ENCODE data around the gene TNRC6B. TPM values are rescaled to one million over a fixed set of nuclear protein-coding genes. Genes with fewer than 3 reads are reported as not detected.
"Not testable (repeated sequence)": the region's sequence is repeated elsewhere in the genome, so short reads cannot be mapped to it uniquely, and the experiment has no call there.

Gene TNRC6B
- total RNA-seq, 1 donor from 2014 or later = 19.3 TPM

DNA sequence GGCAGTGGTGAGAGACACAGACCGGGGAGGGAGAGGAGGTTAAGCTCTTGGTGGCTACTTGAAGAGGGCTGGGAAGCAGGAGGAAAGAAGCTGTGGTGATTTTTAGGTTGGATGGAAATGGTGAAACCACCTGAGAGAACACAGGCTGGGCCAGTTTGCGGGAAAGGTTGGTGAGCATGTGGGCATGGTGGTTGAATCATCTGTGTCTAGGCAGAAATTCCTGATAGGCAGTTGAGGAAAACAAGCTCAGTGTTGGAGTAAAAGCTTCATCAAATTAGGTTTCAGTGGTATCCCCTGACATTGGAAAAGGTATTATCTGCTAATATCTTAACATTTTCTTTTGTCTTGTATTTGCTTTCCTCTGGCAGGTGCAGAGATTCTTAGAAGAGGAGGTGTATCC, 188.3 kb downstream of the TNRC6B start:
- ATAC-seq = no peak

DNA sequence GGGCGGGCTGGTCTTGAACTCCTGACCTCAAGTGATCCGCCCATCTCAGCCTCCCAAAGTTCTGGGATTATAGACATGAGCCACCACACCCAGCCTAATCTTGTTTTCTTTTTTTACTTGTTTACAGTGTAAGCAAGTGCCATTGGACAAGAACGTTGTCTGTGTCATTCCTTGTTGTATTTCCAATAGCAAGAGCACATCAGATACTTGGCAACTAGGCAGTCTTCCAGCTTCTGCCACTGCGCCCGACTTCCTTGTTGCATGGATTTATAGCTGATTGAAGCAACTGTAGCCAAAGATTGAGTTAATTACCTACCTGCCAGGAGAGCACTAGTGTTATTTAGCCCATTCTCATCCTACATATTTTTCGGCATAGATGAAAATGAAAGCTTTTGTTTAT, 189.6 kb downstream of the TNRC6B start:
- no peak for ATAC-seq

DNA sequence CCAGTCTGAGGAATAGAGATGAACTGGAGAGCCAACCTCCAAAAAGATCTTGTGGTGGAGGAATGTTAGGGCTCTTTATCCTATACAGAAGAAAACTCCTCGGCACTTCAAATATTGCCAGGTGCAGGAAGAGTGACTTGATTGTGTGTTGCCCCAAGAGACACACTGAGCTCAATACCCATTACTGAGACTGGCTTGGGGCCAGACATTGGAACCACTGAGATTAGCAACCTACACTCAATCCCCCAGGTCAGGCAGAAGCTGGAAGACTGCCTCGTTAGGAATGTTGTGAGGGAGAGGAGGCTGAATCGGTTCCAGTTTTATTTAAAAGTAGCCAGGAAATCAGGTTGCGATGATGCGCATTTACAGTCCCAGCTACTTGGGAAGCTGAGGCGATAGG, 190.3 kb downstream of the TNRC6B start:
- no peak for ATAC-seq

DNA sequence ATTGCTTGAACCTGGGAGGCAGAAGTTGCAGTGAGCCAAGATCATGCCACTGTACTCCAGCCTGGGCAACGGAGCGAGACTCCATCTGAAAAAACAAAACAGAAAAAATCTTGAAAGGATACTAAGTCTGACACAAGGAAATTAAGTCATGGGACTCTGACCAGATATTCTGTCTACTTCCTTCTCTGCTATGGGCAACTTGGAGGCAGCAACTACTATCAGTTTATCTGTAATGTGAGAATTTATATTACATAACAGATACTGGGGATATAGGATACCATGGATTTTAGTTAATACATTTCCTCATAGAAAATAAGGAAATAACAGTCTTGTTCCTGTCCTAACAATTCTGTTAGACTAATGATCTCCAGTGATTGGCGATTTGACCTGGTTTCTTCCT, 191.1 kb downstream of the TNRC6B start:
- ATAC-seq = no peak

DNA sequence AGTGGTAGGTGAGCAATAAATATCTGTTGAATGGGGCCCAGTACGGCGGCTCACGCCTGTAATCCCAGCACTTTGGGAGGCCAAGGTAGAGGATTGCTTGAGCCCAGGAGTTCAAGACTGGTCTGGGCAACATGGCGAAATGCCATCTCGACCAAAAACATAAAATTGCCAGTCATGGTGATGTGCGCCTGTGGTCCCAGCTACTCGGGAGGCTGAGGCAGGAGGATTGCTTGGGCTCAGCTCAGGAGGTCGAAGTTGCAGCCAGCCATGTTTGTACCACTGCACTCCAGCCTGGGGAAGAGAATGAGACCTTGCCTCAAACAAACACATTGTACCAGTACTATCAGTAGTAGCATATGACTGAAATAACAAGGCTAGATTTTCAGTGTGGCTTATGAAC, 196.8 kb downstream of the TNRC6B start:
- no peak for ATAC-seq

DNA sequence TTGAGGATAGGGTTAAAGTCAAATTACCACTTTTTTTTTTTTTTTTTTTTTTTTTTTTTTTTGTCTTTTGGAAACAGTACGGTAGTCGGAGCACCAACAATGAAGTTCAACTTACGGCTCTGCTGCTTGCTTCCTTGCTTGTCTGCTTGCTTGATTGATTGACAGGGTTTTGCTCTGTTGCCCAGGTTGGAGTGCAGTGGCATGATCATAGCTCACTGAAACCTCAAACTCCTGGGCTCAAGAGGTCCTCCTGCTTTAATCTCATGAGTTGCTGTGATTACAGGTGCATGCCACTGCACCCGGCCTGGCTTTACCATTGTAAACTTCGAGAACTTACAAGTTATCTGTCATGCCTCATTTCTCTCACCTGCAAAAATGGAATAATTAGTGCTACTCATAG, 198.4 kb downstream of the TNRC6B start:
- ATAC-seq = no peak

DNA sequence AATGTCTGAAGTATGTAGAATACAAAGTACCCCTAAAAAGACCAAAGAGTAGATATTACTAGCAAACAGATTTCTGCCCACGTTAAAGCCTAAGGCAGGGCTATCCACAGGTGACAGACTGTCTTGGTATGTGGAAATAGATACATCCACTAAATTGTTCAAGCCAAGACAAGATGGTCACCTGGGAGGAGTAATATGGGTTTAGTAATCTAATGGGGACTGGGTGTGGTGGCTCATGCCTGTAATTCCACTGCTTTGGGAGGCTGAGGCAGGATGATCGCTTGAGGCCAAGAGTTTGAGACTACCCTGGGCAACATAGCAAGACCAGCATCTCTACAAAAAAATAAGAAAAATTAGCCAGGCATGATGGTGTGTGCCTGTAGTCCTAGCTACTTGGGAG, 200.2 kb downstream of the TNRC6B start:
- ATAC-seq = peak; percentile 69

DNA sequence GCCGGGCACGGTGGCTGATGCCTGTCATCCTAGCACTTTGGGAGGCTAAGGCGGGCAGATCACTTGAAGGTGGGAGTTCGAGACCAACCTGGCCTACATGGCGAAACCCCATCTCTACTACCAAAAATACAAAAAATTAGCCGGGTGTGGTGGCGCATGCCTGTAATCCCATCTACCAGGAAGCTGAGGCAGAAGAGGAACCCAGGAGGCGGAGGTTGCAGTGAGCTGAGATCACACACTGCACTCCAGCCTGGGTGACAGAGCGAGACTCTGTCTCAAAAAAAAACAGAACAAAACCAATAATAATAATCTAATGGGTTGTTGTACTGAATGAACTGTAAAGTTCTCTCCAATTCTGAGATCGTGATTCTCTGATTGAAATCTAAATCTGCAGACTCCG, 200.7 kb downstream of the TNRC6B start:
- ATAC-seq = not testable (repeated sequence)

DNA sequence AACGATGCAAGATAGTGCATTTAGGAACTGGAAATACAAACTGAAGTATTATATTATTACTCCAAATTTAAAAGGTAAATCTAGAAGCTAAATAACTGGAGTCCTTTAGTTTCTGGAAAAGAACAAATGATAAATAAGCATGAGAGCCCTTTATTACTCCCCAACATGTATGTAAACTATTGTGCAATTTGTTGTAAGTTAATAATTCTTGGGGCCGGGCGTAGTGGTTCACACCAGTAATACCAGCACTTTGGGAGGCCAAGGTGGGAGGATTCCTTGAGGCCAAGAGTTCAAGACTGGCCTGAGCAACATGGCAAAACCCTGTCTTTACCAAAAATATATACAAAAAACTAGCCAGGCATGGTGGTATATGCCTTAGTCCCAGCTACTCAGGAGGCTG, 203.7 kb downstream of the TNRC6B start:
- no peak for ATAC-seq

DNA sequence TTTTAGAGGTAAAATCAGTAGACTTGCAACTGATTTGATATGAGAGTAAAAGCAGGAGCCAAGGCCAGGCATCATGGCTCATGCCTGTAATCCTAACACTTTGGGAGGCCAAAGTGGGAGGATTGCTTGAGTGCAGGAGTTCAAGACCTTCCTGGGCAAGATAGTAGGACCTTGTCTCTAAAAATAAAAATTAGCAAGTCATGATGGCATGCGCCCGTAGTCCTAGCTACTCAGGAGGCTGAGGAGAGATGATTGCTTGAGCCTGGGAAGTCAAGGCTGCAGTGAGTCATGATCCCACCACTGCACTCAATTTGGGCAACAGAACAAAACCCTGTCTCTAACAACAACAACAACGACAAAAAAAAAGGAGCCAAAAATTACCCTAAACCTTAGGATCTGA, 206.2 kb downstream of the TNRC6B start:
- ATAC-seq = no peak

DNA sequence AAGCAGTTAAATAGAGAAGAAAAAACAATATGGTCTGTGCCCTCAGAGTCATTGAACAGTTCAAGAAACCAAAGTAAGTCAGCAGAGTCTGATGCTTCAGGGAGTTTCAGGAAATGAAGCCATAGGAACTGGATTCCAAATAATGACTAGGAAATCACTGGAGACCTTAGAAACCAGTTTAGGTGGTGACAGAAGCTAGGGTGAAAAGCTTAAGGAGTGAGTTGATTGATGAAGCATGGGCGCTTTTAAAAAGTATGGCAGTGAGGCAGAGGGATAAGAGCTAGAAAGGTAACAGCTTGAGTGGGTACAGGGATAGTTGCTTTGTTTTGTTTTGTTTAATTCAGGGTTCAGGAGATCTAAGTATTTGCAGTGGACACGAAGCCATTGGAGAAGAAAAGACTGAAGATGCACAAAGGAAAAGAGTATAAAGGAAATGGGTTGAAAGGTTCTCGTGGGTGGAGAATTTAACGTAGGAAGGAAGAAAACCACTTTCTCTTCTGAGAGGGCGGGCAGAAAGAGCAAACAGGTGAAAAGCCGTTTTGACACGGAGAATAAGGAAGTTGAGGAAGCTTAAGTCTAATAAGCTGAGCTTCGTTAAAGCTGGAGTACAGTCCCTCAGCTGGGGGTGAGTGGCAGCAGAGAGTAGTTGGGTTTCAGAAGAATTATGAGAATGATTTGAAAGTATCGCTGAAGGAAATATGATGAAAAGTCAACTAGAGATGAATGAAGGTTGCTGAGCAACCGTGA, 207.5 kb downstream of the TNRC6B start:
- peak; percentile 43 for ATAC-seq

Other genes with a start within 250 kb of the TNRC6B start
- 0.24 TPM for gene TMA7B, start 217.5 kb upstream of the TNRC6B start, total RNA-seq
- gene FAM83F, start 183.0 kb upstream of the TNRC6B start, total RNA-seq = 50.7 TPM
- 28.2 TPM for gene ADSL, start 168.6 kb downstream of the TNRC6B start, total RNA-seq
- gene SGSM3, start 192.7 kb downstream of the TNRC6B start, total RNA-seq = 32.2 TPM